Keratinocyte (primary cell): ENCODE results near the gene ADI1. TPM values are rescaled to one million over a fixed set of nuclear protein-coding genes. Genes with fewer than 3 reads are reported as not detected.

ENCODE experiments used
- DNase-seq: peaks from one replicate; pipeline ENCODE4 v3.0.0-alpha.2; 2011; ENCODE audit warnings: low read depth, missing footprints, low spot score
- FAIRE-seq: peaks from 2 replicates; lab custom pipeline; 2011; peaks lifted over from hg19 to GRCh38; lab: Jason Lieb, UNC
- H2AFZ ChIP-seq: 2 replicates; pipeline ENCODE4 v1.6.0; 2012; ENCODE audit warnings: low read length, control low read depth, inconsistent platforms; ENCODE audit not compliant: control insufficient read depth
- H3K27ac ChIP-seq: 2 replicates; pipeline ENCODE4 v1.5.1; 2011; ENCODE audit warnings: low read length; ENCODE audit not compliant: control insufficient read depth, insufficient read depth
- H3K27me3 ChIP-seq: 3 replicates; pipeline ENCODE4 v1.6.0; 2011; ENCODE audit warnings: low read length; ENCODE audit not compliant: control insufficient read depth, insufficient read depth; ENCODE audit errors: extremely low read depth
- H3K36me3 ChIP-seq, 2 experiments: 2 replicates in 1 of 2; 3 replicates in 1 of 2; pipeline ENCODE4 v1.5.1; 2011; ENCODE audit warnings: low read length in 2 of 2, mild to moderate bottlenecking in 1 of 2; ENCODE audit not compliant: control insufficient read depth in 2 of 2, insufficient read depth in 2 of 2; ENCODE audit errors: extremely low read depth in 1 of 2
- H3K4me1 ChIP-seq: 3 replicates; pipeline ENCODE4 v1.5.1; 2011; ENCODE audit warnings: low read length; ENCODE audit not compliant: control insufficient read depth, insufficient read depth; ENCODE audit errors: extremely low read depth
- H3K4me2 ChIP-seq: 3 replicates; pipeline ENCODE4 v1.6.0; 2011; ENCODE audit warnings: low read depth, low read length; ENCODE audit not compliant: control insufficient read depth, insufficient read depth; ENCODE audit errors: extremely low read depth
- H3K4me3 ChIP-seq, 3 experiments: fragments of 200-600 bp in 1 of 3; sonication (generic) in 1 of 3; 2 replicates in 2 of 3; 3 replicates in 1 of 3; pipeline ENCODE4 v1.5.1; 2011 to 2016; ENCODE audit warnings: low read length in 3 of 3, mild to moderate bottlenecking in 3 of 3, control low read depth in 2 of 3, inconsistent platforms in 1 of 3, low read depth in 1 of 3, mixed read lengths in 1 of 3, mixed run types in 1 of 3, moderate library complexity in 1 of 3; ENCODE audit not compliant: control insufficient read depth in 2 of 3, insufficient read depth in 2 of 3; ENCODE audit errors: extremely low read depth in 1 of 3
- H3K79me2 ChIP-seq: 2 replicates; pipeline ENCODE4 v1.6.0; 2012; ENCODE audit warnings: low read length; ENCODE audit not compliant: control insufficient read depth, insufficient read depth
- H3K9ac ChIP-seq: 3 replicates; pipeline ENCODE4 v1.6.0; 2011; ENCODE audit warnings: low read length; ENCODE audit not compliant: control insufficient read depth, insufficient read depth; ENCODE audit errors: extremely low read depth
- H3K9me1 ChIP-seq: 3 replicates; pipeline ENCODE4 v1.6.0; 2011; ENCODE audit warnings: low read length; ENCODE audit not compliant: control insufficient read depth, insufficient read depth; ENCODE audit errors: extremely low read depth
- H3K9me3 ChIP-seq: 2 replicates; pipeline ENCODE4 v1.5.1; 2012; ENCODE audit warnings: low read depth, low read length; ENCODE audit not compliant: control insufficient read depth
- H4K20me1 ChIP-seq: 3 replicates; pipeline ENCODE4 v1.6.0; 2011; ENCODE audit warnings: low read length; ENCODE audit not compliant: control insufficient read depth, insufficient read depth; ENCODE audit errors: extremely low read depth
- EZH2 ChIP-seq: IDR thresholded peaks from one replicate; pipeline ENCODE4 v1.6.1; 2012; ENCODE audit warnings: inconsistent platforms, mild to moderate bottlenecking, low read length, moderate library complexity
- dilution Hi-C: fragments of 300-500 bp; cut with MboI; formaldehyde crosslinking; loops from one replicate; pipeline ENCODE4 v1.7.0; 2020; ENCODE audit warnings: low sequenced_read_pairs; ENCODE audit not compliant: extremely low pct_ligation_motif_present
- polyA plus RNA-seq, 5 experiments: library from polyadenylated mRNA; depleted of rRNA in 3 of 5; stranded (reverse) in 3 of 5; stranded (forward) in 1 of 5; unstranded in 1 of 5; fragments of >200 nt; gene quantifications; 1 replicate in 1 of 5; 2 replicates in 3 of 5; 3 replicates in 1 of 5; pipeline versions ENCODE4 v1.2.1 to v1.2.3, GENCODE V29; 2011 to 2012; ENCODE audit warnings: missing spikeins in 2 of 5, low read depth in 1 of 5, low replicate concordance in 1 of 5
- TF ChIP-seq, protein P1 (sequence below), 3 experiments: IDR thresholded peaks in 1 of 3; conservative IDR thresholded peaks in 1 of 3; optimal IDR thresholded peaks in 1 of 3; 2 replicates in 2 of 3; 3 replicates in 1 of 3; pipeline versions ENCODE3 to v1.5.1; 2011; ENCODE audit warnings: low read length in 3 of 3, mild to moderate bottlenecking in 3 of 3, moderate library complexity in 2 of 3, control low read depth in 1 of 3, inconsistent platforms in 1 of 3; ENCODE audit not compliant: insufficient read depth in 2 of 3; ENCODE audit errors: extremely low read depth in 1 of 3

The ADI1 gene
- polyA plus RNA-seq, 1 donor (not counting 4 experiments of a cell fraction or from before 2014, with no cell fraction given), result 47.4 TPM

DNA sequence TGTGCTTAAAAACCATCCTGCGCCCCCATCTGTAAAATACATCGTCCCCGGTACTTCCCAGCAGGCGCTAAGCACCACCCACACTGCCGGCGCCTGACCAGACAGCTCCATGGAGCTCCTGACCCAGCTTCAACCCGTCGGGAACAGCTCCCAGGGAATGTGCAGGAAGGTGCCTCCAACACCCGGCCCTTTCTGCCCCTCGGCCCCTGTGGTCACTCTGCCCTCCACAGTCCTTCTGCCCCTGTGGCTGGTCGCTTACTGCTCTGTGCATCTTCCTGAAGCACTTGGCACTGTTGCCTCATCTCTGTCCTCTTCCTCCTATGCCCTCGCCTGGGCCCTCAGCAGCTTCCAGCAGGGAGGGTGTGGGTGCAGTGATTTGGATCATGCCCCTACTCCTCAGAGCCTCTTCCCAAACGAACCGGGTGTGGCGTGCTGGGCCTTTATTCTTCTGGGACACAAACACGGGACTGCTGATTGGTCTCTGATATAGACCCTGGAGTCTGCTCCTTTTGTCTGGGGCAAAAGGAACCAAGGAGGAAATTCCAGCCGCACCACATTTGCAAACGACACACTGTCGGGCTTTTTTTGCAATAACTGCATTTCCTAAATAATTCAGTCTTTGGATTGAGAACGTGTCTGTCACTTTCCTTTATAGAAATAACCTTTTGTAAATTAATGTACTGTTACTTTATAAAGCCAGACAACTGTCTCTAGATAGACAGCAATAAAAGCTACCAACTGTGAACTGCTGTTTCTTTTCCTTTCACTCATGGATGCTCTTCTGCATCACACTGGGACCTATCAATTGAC is 65.9 kb downstream of the ADI1 start:
- TF ChIP-seq EZH2, result no peak
- TF ChIP-seq, protein P1, sequence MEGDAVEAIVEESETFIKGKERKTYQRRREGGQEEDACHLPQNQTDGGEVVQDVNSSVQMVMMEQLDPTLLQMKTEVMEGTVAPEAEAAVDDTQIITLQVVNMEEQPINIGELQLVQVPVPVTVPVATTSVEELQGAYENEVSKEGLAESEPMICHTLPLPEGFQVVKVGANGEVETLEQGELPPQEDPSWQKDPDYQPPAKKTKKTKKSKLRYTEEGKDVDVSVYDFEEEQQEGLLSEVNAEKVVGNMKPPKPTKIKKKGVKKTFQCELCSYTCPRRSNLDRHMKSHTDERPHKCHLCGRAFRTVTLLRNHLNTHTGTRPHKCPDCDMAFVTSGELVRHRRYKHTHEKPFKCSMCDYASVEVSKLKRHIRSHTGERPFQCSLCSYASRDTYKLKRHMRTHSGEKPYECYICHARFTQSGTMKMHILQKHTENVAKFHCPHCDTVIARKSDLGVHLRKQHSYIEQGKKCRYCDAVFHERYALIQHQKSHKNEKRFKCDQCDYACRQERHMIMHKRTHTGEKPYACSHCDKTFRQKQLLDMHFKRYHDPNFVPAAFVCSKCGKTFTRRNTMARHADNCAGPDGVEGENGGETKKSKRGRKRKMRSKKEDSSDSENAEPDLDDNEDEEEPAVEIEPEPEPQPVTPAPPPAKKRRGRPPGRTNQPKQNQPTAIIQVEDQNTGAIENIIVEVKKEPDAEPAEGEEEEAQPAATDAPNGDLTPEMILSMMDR (optimal IDR thresholded peaks at IDR 0.05 in 1 of 3, IDR thresholded peaks at IDR 0.05 in 1 of 3, conservative IDR thresholded peaks at IDR 0.05 in 1 of 3; ENCODE audit: extremely low read depth in 1 of 3, insufficient read depth in 2 of 3, low read length in 3 of 3), result no peak
- dilution Hi-C loops, result no loop called here
- Histone ChIP-seq H3K36me3 (peaks cover 11 to 14% of the 10 kb centered on the region in 2 experiments), H3K79me2 (no peaks in the 10 kb centered on the region), H3K9me3 (no peaks in the 10 kb centered on the region), H3K27me3 (no peaks in the 10 kb centered on the region), H4K20me1 (no peaks in the 10 kb centered on the region), H3K27ac (no peak overlapping the region), H3K9me1 (no peaks in the 10 kb centered on the region), H3K4me3 (no peak overlapping the region), H3K4me2 (no peak overlapping the region), H2AFZ (no peak overlapping the region), H3K4me1 (no peaks in the 10 kb centered on the region), H3K9ac (no peak overlapping the region)
- DNase-seq (no peak), FAIRE-seq (no peak)

DNA sequence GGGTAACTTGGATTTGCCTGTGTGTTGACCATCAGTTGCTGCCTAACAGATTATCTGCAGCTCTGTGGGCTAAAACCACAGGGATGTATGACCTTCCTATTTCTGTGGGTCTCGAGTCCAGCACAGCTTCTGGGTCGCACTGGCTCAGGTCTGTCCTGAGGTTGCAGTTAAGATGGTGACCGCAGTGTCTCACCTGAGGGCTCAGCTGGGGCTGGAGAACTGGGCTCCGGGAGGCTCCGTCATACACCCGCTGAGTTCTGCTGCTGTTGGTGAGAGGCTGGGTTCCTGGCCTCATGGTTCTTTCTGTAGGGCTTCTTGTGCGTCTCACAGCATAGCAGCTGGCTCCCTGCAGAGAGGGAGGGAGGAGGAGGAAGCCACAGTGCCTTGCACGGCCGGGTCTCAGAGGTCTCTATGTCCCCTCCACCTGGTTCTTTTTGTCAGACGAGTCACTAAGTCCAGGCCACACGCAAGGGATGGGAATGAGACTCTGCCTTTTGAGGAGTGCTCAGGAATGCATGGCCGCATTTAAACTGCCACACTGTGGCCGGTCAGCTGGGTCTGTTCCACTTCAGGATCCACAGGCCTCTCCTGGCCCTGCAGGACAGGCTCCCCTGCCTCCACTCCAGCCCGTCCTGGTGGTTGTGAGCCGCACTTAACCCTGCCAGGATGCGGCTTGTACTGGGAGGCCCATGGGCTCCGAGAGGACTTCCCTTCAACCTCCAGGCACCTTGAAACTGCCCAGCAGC is 67.2 kb downstream of the ADI1 start:
- Histone ChIP-seq H3K9me3 (no peaks in the 10 kb centered on the region), H3K4me1 (no peaks in the 10 kb centered on the region), H3K27me3 (no peaks in the 10 kb centered on the region), H3K4me2 (no peak overlapping the region), H3K4me3 (no peak overlapping the region), H3K36me3 (peaks cover 11 to 14% of the 10 kb centered on the region in 2 experiments), H3K9me1 (no peaks in the 10 kb centered on the region), H4K20me1 (no peaks in the 10 kb centered on the region), H3K27ac (no peak overlapping the region), H3K79me2 (no peaks in the 10 kb centered on the region), H2AFZ (no peak overlapping the region), H3K9ac (no peak overlapping the region)
- DNase-seq (no peak), FAIRE-seq (no peak)
- TF ChIP-seq, protein P1 (optimal IDR thresholded peaks at IDR 0.05 in 1 of 3, IDR thresholded peaks at IDR 0.05 in 1 of 3, conservative IDR thresholded peaks at IDR 0.05 in 1 of 3; ENCODE audit: extremely low read depth in 1 of 3, insufficient read depth in 2 of 3, low read length in 3 of 3), result no peak
- TF ChIP-seq EZH2, result no peak
- dilution Hi-C loops, result no loop called here
